Thyroid gland (tissue), 4 donors: ENCODE measurements around the gene SYNE4.

Source experiments
- POLR2A ChIP-seq, 2 donors: fragments of 450-650 bp; IDR thresholded peaks; one replicate each; pipeline ENCODE4 v1.6.1; 2017; ENCODE audit warnings: antibody characterized with exemption in 2 of 2, mild to moderate bottlenecking in 2 of 2, moderate library complexity in 1 of 2
- TF ChIP-seq, protein P1 (sequence below), 6 experiments: fragments of 200-600 bp in 3 of 6; fragments of 450-650 bp in 3 of 6; sonication (generic) in 3 of 6; IDR thresholded peaks; one replicate each; pipeline ENCODE4 v1.5.1; 2016 to 2019; ENCODE audit warnings: antibody characterized with exemption in 6 of 6, mild to moderate bottlenecking in 2 of 6, inconsistent platforms in 1 of 6, moderate library complexity in 1 of 6

DNA sequence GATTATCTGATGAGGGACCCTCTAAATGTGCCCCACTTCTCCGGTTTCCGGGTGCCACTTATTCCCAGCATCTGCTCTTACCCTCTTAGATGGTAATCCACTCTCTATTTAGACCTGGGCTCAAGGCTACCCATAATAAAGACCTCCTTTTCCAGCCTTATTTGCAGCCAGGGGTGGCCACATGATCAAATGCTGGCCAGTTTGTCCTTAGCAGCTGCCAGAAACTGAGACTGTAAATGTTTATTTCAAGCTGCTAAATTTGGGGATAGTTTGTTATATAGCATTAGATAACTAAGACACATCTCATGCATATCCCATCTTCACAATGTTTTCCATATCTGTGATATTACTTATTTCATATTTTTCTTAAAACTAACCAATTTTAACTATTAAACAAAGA, 35.3 kb upstream of the SYNE4 start:
- TF ChIP-seq, protein P1, sequence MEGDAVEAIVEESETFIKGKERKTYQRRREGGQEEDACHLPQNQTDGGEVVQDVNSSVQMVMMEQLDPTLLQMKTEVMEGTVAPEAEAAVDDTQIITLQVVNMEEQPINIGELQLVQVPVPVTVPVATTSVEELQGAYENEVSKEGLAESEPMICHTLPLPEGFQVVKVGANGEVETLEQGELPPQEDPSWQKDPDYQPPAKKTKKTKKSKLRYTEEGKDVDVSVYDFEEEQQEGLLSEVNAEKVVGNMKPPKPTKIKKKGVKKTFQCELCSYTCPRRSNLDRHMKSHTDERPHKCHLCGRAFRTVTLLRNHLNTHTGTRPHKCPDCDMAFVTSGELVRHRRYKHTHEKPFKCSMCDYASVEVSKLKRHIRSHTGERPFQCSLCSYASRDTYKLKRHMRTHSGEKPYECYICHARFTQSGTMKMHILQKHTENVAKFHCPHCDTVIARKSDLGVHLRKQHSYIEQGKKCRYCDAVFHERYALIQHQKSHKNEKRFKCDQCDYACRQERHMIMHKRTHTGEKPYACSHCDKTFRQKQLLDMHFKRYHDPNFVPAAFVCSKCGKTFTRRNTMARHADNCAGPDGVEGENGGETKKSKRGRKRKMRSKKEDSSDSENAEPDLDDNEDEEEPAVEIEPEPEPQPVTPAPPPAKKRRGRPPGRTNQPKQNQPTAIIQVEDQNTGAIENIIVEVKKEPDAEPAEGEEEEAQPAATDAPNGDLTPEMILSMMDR (IDR thresholded peaks at IDR 0.05), result no peak
- no peak for TF ChIP-seq POLR2A (IDR thresholded peaks at IDR 0.05)
